ENCODE data around the gene TOP2B.

TOP2B gene

DNA sequence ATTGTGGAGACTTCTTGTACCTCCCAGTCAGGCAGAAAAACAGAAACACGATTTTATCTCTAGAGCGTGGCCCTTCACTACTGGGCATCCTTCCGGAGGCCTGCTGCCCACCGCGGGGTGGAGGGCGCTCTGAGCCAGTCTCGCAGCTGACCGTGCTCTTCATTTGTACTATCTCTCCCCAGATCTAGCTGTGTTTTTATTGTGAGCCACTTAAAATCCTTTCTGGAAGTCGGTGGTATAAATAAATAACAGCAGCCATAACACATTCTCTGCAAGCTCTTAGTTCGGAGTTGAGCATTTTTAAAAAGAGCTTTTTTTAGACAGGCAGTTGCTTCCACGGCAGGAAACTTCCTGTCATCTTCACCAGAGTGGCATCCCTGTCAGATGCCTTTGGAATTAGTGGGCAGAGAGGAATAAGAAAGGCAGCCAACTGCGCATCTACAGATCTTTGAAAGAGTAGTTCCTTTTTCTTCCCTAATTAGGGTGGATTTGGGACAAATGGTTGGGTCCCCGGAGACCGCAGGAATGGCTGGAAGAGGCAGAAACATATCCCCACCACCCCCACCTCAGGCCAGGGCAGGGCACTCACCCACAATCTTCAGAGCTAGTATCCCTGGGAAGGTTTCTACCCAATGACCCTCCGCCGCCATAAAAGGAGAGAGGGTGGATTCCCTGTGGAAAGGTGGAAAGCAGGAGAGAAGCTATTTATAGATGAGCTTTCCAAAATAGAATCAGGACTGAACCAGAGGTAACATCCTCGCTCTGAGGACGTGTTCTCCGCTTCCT lies 91.1 kb downstream of the TOP2B start:
- H3K4me3 ChIP-seq (ENCODE audit: low read length), result no peak overlapping the region
- DNase-seq (ENCODE audit: low read depth), result no peak
- TF ChIP-seq, protein P1, sequence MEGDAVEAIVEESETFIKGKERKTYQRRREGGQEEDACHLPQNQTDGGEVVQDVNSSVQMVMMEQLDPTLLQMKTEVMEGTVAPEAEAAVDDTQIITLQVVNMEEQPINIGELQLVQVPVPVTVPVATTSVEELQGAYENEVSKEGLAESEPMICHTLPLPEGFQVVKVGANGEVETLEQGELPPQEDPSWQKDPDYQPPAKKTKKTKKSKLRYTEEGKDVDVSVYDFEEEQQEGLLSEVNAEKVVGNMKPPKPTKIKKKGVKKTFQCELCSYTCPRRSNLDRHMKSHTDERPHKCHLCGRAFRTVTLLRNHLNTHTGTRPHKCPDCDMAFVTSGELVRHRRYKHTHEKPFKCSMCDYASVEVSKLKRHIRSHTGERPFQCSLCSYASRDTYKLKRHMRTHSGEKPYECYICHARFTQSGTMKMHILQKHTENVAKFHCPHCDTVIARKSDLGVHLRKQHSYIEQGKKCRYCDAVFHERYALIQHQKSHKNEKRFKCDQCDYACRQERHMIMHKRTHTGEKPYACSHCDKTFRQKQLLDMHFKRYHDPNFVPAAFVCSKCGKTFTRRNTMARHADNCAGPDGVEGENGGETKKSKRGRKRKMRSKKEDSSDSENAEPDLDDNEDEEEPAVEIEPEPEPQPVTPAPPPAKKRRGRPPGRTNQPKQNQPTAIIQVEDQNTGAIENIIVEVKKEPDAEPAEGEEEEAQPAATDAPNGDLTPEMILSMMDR (IDR thresholded peaks at IDR 0.05; ENCODE audit: insufficient read depth, low read depth, low read length, missing control alignments), result no peak

DNA sequence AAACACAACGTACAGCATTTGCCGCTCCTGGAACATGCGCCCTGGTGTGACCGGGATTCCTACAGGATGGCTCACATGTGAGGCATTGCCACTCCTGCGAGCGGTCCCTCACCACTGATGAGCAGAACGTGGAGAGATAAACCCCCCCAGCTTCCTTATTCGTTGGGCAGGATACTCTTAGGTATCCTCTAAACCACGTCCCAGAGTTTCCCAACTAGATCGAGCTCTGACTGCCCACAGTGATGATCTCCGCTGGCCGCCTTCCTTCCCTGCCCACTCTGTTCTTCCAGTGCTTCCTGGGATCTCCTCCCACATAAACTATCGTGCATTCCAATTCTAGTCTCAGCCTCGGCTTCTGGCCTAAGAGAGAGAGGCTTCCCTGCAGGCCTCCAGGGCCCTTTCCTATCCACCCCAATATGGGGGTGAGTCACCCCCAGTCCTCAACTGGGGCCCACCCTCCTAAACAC lies 91.8 kb downstream of the TOP2B start:
- DNase-seq (ENCODE audit: low read depth), result no peak
- no peak overlapping the region for H3K4me3 ChIP-seq (ENCODE audit: low read length)
- TF ChIP-seq, protein P1 (IDR thresholded peaks at IDR 0.05; ENCODE audit: insufficient read depth, low read depth, low read length, missing control alignments), result no peak

DNA sequence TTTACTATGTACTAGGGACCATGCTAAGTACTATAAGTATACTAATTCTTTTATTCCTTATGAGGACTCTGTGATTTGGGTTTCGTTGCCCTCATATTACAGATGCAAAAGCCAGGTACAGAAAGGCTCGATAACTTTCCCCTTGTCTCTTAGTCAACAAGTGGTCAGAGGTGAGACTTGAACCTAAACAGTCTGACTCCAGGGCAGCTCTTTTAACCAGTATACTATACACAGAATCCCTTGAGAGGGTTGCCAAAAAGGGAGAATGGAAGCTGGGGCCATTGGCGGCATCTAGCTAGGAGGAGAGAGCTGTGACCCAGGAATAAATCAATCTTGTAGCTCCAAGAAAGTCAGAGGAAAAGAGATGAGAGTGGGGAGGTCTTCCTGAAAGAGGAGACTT lies 92.4 kb downstream of the TOP2B start:
- no peak for DNase-seq (ENCODE audit: low read depth)
- no peak overlapping the region for H3K4me3 ChIP-seq (ENCODE audit: low read length)

DNA sequence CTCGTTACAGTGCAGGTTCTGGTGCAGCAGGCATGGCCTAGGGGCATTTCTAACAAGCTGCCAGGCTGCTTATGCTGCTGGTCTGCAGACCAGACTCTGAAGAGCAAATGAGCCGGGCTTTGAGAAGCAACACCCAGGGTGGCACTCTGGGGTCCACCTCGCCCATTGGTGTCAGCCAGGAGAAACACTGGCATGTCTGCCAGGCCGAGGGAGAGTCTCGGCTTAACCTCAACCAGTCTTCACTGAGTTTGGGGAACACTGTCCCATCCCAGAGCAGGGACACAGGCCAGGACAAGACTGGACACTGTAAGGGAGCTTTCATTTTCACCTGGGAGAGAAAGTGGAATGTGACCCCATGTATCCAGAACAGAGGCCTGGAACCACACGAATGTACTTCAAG lies 93.4 kb downstream of the TOP2B start:
- no peak overlapping the region for H3K4me3 ChIP-seq (ENCODE audit: low read length)
- DNase-seq (ENCODE audit: low read depth), result no peak
- TF ChIP-seq, protein P1 (IDR thresholded peaks at IDR 0.05; ENCODE audit: insufficient read depth, low read depth, low read length, missing control alignments), result no peak

More for the DNA sequence above, 92.4 kb downstream of the TOP2B start:
- TF ChIP-seq, protein P1 (IDR thresholded peaks at IDR 0.05; ENCODE audit: insufficient read depth, low read depth, low read length, missing control alignments), result no peak

DNA sequence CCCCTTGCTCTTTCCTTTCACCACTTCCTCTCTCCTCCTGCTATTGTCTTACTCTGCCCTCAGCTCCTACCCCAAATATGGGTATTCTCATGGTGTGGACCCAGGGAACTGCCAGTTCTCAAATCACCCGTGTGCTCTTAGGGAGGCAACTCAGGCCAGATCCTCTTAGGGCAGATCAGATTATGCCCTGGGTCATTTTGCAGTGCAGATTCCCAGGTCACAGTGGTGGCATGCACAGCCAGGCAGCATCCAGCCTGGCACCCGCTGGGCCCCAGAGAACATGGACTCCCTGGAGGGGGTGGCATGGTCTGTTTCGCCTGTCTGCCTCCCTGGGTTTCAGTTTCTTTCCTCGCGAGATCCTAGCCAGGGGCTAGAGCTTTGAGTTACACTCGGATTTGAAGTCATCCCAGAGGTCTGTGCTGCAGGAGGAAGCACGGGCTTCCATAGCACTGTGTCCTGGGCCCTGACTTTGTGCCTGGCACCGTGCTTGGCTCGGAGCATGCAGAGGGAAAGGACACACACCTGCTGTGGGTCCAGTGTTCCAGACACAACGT lies 96.1 kb downstream of the TOP2B start:
- DNase-seq (ENCODE audit: low read depth), result no peak
- no peak overlapping the region for H3K4me3 ChIP-seq (ENCODE audit: low read length)
- TF ChIP-seq, protein P1 (IDR thresholded peaks at IDR 0.05; ENCODE audit: insufficient read depth, low read depth, low read length, missing control alignments), result no peak

DNA sequence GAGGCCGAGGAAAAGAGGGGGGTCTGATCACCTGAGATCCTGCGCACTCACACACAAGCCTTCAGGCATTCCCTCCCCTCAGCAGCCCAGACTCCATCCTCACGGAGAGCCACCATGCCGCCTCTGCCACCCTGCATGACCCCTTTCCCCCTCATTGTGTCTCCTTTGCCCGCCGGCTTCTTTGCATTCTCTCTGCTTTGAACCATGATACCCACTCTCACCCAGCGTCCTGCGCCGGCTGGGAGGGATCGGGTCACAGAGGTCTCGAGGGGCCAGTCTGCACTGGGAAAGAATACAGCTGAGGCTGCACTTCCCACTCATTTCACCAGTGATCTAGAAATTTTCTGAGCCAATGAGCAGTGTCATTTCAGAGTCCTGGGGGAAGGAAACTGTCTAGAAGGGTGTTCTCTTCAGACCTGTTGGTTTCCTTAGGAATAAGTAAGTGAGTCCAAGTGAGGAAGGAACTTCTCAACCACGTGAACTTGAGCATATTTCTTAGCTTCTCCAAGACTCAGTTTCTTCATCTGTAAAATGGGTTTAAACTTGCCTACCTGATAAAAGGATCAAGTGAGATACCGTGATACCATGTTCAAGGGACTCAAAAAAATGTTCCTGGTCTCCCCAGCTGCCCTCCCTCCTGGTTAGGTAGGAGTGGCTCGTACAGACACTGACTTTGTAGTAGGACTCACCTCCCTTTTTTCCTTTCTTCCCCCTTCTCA lies 96.7 kb downstream of the TOP2B start:
- H3K4me3 ChIP-seq (ENCODE audit: low read length), result no peak overlapping the region
- TF ChIP-seq, protein P1 (IDR thresholded peaks at IDR 0.05; ENCODE audit: insufficient read depth, low read depth, low read length, missing control alignments), result no peak
- no peak for DNase-seq (ENCODE audit: low read depth)

Data from epithelial cell of esophagus (primary cell).